Left ventricle myocardium inferior (tissue), 1 donor: ENCODE data around the gene ARSG. TPM values are rescaled to one million over a fixed set of nuclear protein-coding genes. Genes with fewer than 3 reads are reported as not detected.

ENCODE experiments used
- DNase-seq: peaks from one replicate; pipeline ENCODE4 v3.0.0-alpha.2; 2020
- H3K27ac ChIP-seq: fragments of 200-600 bp; replicated peaks from 2 replicates; pipeline ENCODE4 v1.8.0; 2021
- H3K27me3 ChIP-seq: fragments of 200-600 bp; 2 replicates; pipeline ENCODE4 v1.8.0; 2021; ENCODE audit warnings: low read depth
- H3K36me3 ChIP-seq: fragments of 200-600 bp; 2 replicates; pipeline ENCODE4 v1.8.0; 2021
- H3K4me1 ChIP-seq: fragments of 200-600 bp; 2 replicates; pipeline ENCODE4 v1.8.0; 2021
- H3K4me3 ChIP-seq: fragments of 200-600 bp; 2 replicates; pipeline ENCODE4 v1.8.0; 2021; ENCODE audit warnings: mild to moderate bottlenecking, moderate library complexity
- H3K9me3 ChIP-seq: fragments of 200-600 bp; replicated peaks from 2 replicates; pipeline ENCODE4 v1.8.0; 2021
- CTCF ChIP-seq: fragments of 200-600 bp; IDR thresholded peaks from 2 replicates; pipeline ENCODE4 v1.8.0; 2021; ENCODE audit warnings: antibody characterized with exemption, mild to moderate bottlenecking, borderline replicate concordance
- intact Hi-C: fragments of 100-400 bp; cut with micrococcal nuclease; formaldehyde crosslinking; loops from one replicate; pipeline ENCODE4 v1.11.0; 2022
- total RNA-seq: library from RNA; stranded (reverse); fragmentation: NEBNext Ultra II Directional; extraction: Animal tissue kit (Norgen Biotek cat#: 25700); gene quantifications from one replicate; pipeline ENCODE4 v1.2.1, GENCODE V29; 2021
- donor health status: DM: no; HTN: yes; CAD: no; lungs with severe emphysema.

ARSG gene
- total RNA-seq, 1 donor from 2014 or later = 3.7 TPM

- TF ChIP-seq CTCF = no peak
- peaks cover 7% of the 10 kb centered on the region for H3K36me3 ChIP-seq
- peaks cover 20% of the 10 kb centered on the region for H3K4me1 ChIP-seq
- intact Hi-C loops = no loop called here
- DNase-seq = no peak
- no peak overlapping the region for H3K4me3 ChIP-seq
- H3K9me3 ChIP-seq = peaks cover 10% of the 10 kb centered on the region
- no peaks in the 10 kb centered on the region for H3K27me3 ChIP-seq
- H3K27ac ChIP-seq = no peak overlapping the region
These were observed 103.5 kb downstream of the ARSG start for GRCh38 chr17:68394608-68395331.

- Histone ChIP-seq H3K27ac (peak overlapping the region; percentile 68), H3K4me1 (peaks cover 28% of the 10 kb centered on the region), H3K4me3 (no peak overlapping the region), H3K9me3 (peaks cover 10% of the 10 kb centered on the region), H3K36me3 (peaks cover 7% of the 10 kb centered on the region), H3K27me3 (no peaks in the 10 kb centered on the region)
- TF ChIP-seq CTCF = no peak
- intact Hi-C loops = no loop called here
- no peak for DNase-seq
These were observed 105.2 kb downstream of the ARSG start for GRCh38 chr17:68396226-68397107.

DNA sequence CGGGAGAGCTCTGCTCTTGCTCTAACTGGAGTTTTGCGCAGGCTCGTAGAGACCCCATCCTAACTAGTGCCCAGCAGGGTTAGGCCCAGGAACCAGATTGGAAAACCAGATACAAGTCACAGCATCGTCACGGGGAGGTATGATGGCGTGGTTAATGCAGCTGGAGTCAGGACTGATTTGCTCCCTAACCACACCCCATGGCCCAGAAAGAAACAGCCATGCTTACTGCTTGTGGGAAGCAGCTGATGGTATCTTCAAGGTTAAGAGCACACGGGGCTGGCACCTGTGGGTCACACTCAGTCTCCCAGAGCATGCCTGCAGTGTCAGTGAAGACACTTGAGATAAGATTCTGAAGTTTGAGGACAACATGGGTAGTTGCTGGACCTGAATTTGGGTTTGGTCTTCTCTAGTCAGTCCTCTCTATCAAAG is 105.8 kb downstream of the ARSG start:
- Histone ChIP-seq H3K4me1 (peaks cover 28% of the 10 kb centered on the region), H3K27me3 (no peaks in the 10 kb centered on the region), H3K4me3 (no peak overlapping the region), H3K36me3 (peaks cover 7% of the 10 kb centered on the region), H3K9me3 (peaks cover 10% of the 10 kb centered on the region), H3K27ac (peak overlapping the region; percentile 68)
- TF ChIP-seq CTCF = no peak
- no peak for DNase-seq
- intact Hi-C loops = no loop called here

- peak; percentile 49 for DNase-seq
- peaks cover 7% of the 10 kb centered on the region for H3K36me3 ChIP-seq
- H3K4me1 ChIP-seq = peaks cover 36% of the 10 kb centered on the region
- intact Hi-C loops = no loop called here
- peak overlapping the region; percentile 5 for H3K27ac ChIP-seq
- no peak overlapping the region for H3K4me3 ChIP-seq
- peak; percentile 81 for TF ChIP-seq CTCF
- H3K9me3 ChIP-seq = peaks cover 10% of the 10 kb centered on the region
- no peaks in the 10 kb centered on the region for H3K27me3 ChIP-seq
These were observed 107.7 kb downstream of the ARSG start for GRCh38 chr17:68398691-68399637.
